Activated CD4-positive, alpha-beta T cell treated with anti-CD3 and anti-CD28 coated beads for 1 hour (primary cell): Measurements from ENCODE around the gene SRPRB.
"Not testable (repeated sequence)": the region's sequence is repeated elsewhere in the genome, so short reads cannot be mapped to it uniquely, and the experiment has no call there.

Source experiments
- DNase-seq: peaks from one replicate; pipeline ENCODE4 v3.0.0-alpha.2; 2020

Gene SRPRB

DNA sequence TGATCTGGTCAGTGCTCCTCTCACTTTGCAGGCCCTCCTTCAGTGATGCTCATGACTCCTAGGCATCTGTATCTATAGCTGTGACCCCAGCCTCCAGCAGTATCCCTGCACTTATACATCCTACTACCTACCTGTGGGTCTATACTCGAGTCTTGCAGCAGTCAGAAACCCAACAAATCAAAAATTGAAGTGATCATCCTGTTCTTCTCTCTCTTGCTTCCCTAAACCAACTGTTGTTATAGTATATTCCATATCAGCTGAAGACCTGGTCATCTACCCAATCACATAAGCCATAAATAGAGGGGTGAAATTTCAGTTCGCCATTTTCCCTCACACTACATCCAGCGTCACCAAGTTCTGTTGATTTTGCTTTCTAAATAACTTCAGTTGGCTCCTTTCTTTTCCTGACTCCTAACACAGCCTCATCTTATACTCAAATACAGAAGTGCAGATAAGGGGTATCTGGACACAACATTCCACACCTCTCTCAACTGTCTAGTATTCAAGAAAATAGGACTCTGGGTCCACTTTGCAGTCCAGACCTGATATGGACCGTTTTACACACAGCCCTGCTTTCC, 25.9 kb upstream of the SRPRB start:
- DNase-seq, result no peak

DNA sequence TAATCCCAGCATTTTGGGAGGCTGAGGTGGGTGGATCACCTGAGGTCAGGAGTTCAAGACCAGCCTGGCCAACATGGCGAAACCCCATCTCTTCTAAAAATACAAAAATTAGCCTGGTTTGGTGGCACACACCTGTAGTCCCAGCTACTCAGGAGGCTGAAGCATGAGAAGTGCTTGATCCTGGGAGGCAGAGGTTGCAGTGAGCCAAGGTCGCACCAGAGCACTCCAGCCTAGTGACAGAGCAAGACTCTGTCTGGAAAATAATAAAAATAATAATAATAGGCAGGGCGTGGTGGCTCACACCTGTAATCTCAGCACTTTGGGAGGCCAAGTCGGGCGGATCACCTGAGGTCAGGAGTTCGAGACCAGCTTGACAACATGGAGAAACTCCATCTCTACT, 24.9 kb upstream of the SRPRB start:
- not testable (repeated sequence) for DNase-seq

DNA sequence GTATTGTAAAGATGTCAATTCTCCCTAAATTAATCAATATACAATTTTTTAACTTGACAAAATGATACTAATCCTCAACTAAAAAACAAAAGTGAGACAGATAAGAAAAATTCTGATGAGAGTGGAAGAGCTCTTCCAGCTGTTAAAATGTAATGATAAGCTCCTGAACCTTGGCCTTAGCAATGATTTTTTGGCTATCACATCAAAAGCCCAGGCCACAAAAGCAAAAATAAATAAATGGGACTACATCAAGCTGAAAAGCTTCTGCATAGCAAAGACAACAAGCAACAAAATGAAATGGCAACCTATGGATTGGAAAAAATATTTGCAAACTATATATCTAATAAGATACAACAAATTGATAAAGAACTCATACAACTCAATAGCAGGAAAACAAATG, 24.0 kb upstream of the SRPRB start:
- no peak for DNase-seq

GRCh38 chr3:133782454-133782853, 23.2 kb upstream of the SRPRB start:
- no peak for DNase-seq

GRCh38 chr3:133783762-133784161, 21.9 kb upstream of the SRPRB start:
- DNase-seq, result no peak

DNA sequence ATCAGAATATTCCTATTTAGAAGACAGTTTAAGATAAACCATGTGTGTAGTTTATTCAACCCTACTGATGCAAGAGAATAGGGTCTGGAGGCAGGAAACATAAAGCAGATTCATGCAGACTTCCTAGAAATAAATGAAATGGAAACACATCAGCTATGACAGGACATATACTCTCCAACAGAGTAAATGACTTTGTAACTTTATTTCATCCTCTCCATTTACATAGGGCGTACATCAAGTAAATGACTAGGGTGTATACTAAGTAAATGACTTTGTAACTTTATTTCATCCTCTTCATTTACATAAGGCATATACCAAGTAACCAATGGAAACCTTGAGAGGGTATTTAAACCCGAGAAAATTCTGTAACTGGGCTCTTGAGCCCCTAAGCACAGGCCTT, 17.6 kb upstream of the SRPRB start:
- DNase-seq, result no peak

DNA sequence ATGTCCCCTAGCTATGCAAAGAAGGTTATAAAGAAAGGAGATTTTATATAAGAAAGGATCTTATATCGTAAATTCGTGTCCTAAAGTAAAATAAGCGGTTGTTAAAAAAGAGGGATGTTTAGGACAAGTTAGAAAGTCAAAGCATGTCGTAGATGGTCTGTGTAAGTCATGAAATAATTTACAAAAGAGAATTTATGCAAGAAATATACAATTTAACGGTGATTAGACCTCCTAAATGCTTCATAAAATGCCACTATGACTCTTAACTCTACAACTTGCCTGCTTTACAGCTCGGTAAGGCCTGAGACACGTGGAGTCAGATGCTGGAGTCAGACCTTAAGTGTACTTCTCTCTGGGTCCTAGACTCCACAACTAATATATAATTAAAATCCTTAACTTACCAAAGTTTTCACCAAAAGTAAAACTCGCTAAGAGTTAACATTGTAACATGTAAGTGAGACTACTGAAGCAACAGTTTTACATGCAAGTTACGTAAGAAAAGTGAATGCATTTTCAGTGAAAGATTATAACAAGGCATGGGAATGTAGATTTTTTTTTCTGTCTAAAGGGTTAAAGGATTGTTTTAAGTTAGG, 13.3 kb upstream of the SRPRB start:
- no peak for DNase-seq

GRCh38 chr3:133797396-133798105, 8.1 kb upstream of the SRPRB start:
- DNase-seq, result no peak

DNA sequence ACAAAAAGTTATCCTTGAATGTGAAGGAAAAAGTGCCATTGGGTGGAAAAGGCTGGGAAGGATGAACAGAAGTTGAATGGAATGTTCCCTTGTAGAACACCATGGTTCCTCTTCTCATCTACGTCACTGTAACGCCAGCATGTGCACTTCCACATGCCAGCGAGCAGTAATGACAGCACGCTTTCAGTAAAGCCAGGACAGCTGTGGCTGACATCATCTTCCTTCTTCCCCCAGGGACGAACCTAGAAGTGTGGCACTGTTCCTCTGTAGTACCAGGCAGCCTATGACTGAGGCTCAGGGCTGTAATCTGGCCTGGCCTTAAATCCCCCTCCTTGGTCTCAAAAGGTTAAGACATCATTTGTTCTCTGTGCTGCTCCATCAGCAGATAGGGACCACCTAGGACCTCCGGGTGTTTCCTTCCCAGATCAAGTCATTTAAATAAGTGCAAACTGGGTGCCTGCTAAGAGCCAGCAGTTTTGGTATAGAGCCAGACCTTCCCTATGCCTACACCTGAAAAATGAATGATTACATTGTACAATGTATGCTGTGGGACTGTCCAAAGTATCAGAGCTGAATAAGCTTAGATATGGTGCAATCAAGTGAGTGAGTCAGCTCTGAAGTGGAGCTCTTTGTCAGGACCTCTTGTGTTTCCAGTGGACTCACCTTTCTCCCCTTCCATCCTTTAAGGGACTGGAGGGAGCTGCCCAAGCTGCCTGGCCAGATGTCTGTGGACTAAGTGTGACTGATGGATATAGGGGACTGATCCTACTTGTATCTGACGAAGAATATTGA, 5.6 kb upstream of the SRPRB start:
- no peak for DNase-seq

DNA sequence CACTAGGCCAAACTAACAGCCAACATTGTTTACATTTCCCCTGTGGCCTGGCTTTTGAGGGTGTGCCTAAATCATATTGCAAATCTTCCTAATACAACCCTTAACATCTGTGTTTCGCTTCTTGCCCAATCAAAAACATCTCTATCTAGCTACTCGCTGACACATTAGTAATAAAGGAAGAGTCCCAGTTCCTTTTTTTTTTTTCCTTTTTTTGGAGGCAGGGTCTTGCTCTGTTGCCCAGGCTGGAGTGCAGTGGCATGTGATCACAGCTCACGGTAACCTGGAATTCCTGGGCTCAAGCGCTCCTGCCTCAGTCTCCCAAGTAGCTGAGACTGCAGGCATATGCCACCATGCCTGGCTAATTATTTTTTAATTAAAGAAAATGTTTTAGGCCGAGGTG, 2.1 kb upstream of the SRPRB start:
- no peak for DNase-seq

DNA sequence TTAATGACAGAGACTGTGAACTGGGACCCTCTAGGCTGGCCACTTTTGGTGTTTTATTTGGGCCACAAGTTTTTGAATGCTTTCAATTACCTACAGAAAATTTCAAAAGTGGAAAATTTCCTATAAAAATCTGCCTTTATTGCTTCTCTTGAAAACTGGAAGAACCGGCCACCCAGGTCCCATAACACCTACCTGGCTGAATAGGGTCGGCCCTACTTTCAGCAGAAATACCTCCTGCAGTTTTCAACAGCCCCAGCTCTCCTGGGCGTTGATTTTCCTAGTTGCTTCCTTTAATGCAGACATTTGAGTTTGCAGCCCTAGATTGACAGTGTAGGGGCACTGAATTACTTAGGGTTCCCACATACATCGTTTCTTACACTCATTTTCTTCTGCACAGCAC, 719 bp upstream of the SRPRB start:
- DNase-seq, result no peak

- no peak for DNase-seq
Observed at GRCh38 chr3:133805384-133805701, 272 bp upstream of the SRPRB start.

- DNase-seq, result no peak
Observed at GRCh38 chr3:133812872-133813271, 7.3 kb downstream of the SRPRB start.

GRCh38 chr3:133815386-133815785, 9.8 kb downstream of the SRPRB start:
- no peak for DNase-seq

GRCh38 chr3:133820129-133820528, 14.5 kb downstream of the SRPRB start:
- DNase-seq, result no peak

DNA sequence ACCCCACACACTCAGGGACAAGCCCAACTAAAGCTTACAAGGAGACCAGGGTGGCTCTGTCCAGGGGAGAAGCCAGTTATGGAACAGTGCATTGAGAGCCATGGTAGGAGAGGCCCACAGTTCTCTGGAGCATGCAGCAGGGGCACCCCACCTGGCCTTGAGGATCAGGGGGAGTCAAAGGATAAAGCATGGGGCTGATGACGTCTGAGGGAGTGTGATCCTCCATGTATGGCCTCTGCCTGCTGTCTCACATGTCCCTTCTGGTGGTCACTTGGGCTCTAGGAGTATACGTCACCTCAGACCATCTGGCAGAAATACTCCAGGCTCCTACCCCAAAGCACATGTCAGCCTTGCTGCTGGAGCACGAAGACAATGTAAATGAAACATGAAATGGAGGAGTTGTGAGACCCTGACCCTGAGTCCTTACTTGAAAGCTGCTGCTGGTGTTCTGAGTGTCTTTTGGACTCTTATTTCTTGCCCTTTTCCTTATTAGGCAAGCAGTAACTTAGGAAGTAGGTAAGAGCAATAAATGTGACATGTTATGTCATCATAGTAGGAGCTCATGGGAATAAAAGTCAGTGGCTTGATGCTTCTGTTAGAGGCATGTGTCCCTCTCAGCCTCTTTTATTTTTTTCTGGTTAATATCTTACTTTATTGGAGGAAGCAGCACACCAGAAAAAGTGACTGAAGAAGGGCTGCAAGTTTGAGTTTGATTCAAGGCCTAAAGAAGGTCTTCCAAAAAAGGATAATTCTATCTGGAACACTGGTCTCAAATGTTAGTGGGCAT, 15.5 kb downstream of the SRPRB start:
- no peak for DNase-seq

- DNase-seq, result no peak
Observed at GRCh38 chr3:133821767-133822638, 16.4 kb downstream of the SRPRB start.

GRCh38 chr3:133824961-133825485, 19.4 kb downstream of the SRPRB start:
- no peak for DNase-seq

DNA sequence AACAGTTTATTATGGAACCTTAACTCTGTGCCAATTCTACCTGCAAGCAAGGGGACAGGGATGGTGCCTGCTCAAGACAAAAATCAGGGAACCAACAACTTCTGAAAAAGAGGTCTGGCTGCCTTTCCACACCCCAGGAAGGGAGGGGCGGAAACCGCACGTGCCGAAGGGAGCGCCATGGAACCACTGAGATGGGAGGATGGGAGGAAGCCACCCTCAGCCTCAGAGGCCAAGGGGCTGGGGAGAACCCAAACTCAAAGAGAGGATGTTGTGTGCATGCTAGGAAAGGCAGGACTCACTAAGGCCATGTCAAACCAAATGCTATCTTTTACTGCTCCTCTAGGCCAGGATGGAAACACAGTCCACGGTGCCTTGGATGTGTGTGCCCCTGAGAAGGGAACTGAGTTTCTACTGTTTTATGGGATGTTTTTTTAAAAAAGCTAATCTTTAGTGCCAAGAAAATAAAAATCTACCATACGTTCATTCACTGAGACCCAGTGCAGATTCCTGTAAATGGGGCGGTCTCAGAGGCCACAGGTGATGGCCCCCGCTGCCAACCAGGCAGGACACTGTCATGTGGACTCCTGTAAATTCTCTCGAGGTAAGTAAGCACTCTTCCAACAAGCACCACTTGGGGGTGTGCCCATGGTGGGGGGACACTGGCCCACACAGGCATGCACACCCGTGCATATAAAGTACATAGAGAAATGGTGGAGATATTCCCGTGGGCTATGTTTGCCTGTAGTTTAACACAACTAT, 20.5 kb downstream of the SRPRB start:
- DNase-seq, result no peak

GRCh38 chr3:133827136-133827535, 21.5 kb downstream of the SRPRB start:
- DNase-seq, result no peak

GRCh38 chr3:133827684-133828083, 22.1 kb downstream of the SRPRB start:
- no peak for DNase-seq
